ENCODE measurements around the gene LMF1. TPM values are rescaled to one million over a fixed set of nuclear protein-coding genes. Genes with fewer than 3 reads are reported as not detected.

Gene LMF1
- total RNA-seq, 1 experiment from 2014 or later = 13.5 TPM

DNA sequence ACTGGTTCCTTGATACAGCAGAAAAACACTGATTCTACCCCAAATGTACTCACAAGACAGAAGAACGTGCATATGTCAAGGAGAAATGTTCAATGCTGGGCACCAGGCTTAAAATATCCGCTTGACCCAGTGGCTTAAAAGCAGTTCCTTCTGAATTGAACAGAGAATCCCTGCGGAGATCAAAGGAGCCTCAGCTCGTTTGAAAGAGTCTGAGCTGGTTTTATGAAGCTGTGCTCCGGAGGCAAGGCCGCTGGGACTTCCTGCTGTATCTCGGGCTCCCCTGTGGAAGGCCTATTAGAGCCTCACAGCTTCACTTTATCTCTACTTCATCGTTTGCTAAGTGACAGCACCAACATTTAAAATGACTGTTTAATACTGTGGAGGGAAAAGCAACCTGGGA is 2.2 kb downstream of the LMF1 start:
- Histone ChIP-seq H3F3A (ENCODE audit: low read length, unreplicated experiment) (peaks cover 4% of the 10 kb centered on the region), H3K4me2 (ENCODE audit: low read length) (no peak overlapping the region), H3K9me2 (replicated peaks; ENCODE audit: low read length) (no peaks in the 10 kb centered on the region), H4K20me1 (ENCODE audit: low read length) (no peaks in the 10 kb centered on the region), H3K79me2 (ENCODE audit: low read length) (peaks cover 30% of the 10 kb centered on the region), H3K9ac (ENCODE audit: low read length) (no peak overlapping the region), H3K9me3 (ENCODE audit: low read length) (no peaks in the 10 kb centered on the region), H3K36me3 (ENCODE audit: low read depth, low read length) (no peaks in the 10 kb centered on the region; the same call in none of the 2 replicates), H3K4me1 (ENCODE audit: insufficient read depth, low read length) (peaks cover 18% of the 10 kb centered on the region), H2AFZ (ENCODE audit: low read length) (no peak overlapping the region), H3K4me3 (ENCODE audit: low read length) (no peak overlapping the region), H3K27ac (ENCODE audit: low read length) (no peak overlapping the region), H3K27me3 (ENCODE audit: low read length) (no peaks in the 10 kb centered on the region)
- TF ChIP-seq EZH2phosphoT487 (IDR thresholded peaks at IDR 0.05; ENCODE audit: borderline replicate concordance, low read length) (no peak), EZH2 (IDR thresholded peaks at IDR 0.05; ENCODE audit: low read length, unreplicated experiment) (no peak)
- TF ChIP-seq, protein P1, sequence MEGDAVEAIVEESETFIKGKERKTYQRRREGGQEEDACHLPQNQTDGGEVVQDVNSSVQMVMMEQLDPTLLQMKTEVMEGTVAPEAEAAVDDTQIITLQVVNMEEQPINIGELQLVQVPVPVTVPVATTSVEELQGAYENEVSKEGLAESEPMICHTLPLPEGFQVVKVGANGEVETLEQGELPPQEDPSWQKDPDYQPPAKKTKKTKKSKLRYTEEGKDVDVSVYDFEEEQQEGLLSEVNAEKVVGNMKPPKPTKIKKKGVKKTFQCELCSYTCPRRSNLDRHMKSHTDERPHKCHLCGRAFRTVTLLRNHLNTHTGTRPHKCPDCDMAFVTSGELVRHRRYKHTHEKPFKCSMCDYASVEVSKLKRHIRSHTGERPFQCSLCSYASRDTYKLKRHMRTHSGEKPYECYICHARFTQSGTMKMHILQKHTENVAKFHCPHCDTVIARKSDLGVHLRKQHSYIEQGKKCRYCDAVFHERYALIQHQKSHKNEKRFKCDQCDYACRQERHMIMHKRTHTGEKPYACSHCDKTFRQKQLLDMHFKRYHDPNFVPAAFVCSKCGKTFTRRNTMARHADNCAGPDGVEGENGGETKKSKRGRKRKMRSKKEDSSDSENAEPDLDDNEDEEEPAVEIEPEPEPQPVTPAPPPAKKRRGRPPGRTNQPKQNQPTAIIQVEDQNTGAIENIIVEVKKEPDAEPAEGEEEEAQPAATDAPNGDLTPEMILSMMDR (conservative IDR thresholded peaks at IDR 0.05; ENCODE audit: low read depth, low read length) = no peak
- DNase-seq (no peak), ATAC-seq (no peak)
- POLR2A ChIA-PET (ENCODE audit: unreplicated experiment) = no interaction called here
- CTCF ChIA-PET = no interaction called here
- BruUV-seq (replicated peaks) = no TSS peak
- intact Hi-C loops (cut with micrococcal nuclease) = no loop called here

DNA sequence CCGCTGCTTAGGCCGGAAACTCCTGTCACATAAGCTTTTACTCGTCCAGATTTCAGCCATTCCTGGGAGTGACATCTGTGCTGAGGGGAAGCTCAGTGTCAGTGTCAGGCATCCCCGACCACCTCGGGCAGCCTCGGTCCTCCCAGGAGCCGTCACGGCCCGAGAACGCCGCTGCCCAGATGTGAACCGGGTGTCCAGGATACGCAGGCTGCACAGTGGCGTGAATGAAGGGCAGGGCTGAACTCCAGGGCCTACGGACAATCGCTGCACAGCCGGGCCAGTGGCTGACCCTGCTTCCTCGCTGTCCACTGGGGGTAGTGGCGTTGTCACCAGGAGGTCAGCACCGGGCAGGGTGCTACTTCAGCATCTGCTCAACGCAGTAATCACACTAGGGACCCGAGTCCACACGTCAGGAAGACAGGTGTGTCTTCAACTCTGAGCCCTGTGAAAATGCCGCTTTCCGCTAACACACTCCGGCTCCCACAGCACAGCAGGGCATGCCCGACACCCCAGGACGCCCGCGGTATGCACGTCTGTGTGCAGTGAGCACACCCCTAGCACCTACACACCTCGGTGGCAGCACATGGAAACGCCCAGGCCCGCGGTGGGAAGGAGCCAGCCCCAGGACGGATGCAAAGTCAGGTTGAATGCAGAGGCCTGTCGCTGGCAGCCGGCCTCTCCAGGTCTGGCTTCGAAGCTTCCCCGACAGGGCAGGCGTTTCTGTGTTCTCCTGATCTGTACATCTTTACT is 3.1 kb downstream of the LMF1 start:
- peaks cover 4% of the 10 kb centered on the region for H3F3A ChIP-seq (ENCODE audit: low read length, unreplicated experiment)
- no peak for TF ChIP-seq EZH2phosphoT487 (IDR thresholded peaks at IDR 0.05; ENCODE audit: borderline replicate concordance, low read length)
- BruUV-seq (replicated peaks) = no TSS peak
- no peaks in the 10 kb centered on the region for H4K20me1 ChIP-seq (ENCODE audit: low read length)
- no peak for DNase-seq
- no peaks in the 10 kb centered on the region for H3K9me3 ChIP-seq (ENCODE audit: low read length)
- H3K4me3 ChIP-seq (ENCODE audit: low read length) = no peak overlapping the region
- peaks cover 35% of the 10 kb centered on the region for H3K79me2 ChIP-seq (ENCODE audit: low read length)
- ChIA-PET POLR2A (ENCODE audit: unreplicated experiment) (no interaction called here), CTCF (no interaction called here)
- peaks cover 23% of the 10 kb centered on the region for H3K4me1 ChIP-seq (ENCODE audit: insufficient read depth, low read length)
- ATAC-seq = no peak
- H3K27me3 ChIP-seq (ENCODE audit: low read length) = no peaks in the 10 kb centered on the region
- H2AFZ ChIP-seq (ENCODE audit: low read length) = no peak overlapping the region
- H3K9me2 ChIP-seq (replicated peaks; ENCODE audit: low read length) = no peaks in the 10 kb centered on the region
- no peak overlapping the region for H3K9ac ChIP-seq (ENCODE audit: low read length)
- no peak overlapping the region for H3K27ac ChIP-seq (ENCODE audit: low read length)
- H3K36me3 ChIP-seq (ENCODE audit: low read depth, low read length) = no peaks in the 10 kb centered on the region; the same call in none of the 2 replicates
- no peak overlapping the region for H3K4me2 ChIP-seq (ENCODE audit: low read length)
- intact Hi-C loops (cut with micrococcal nuclease) = no loop called here

DNA sequence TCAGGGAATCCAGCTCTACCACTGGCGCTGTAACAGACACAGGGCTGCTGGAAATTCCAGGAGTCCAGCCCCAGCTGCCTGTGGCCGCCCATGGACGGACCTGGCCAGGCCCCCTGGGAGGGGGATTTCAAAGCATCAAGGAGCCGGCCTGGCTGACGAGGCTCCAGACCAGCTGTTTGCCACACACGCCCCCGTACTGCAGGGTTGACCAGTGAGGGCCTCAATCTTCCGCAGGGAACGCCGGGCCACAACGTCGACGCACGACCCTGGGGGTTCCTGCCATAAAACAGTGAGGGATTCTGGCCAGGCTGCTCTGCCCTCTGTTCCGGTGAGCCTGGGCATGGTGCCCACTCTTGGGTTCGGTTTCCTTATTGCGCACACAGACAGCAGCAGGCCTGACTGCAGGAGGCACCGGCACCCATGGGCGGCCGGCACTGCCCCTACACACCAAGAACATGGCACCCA is 3.7 kb downstream of the LMF1 start:
- no peaks in the 10 kb centered on the region for H4K20me1 ChIP-seq (ENCODE audit: low read length)
- H3K9me3 ChIP-seq (ENCODE audit: low read length) = no peaks in the 10 kb centered on the region
- H3F3A ChIP-seq (ENCODE audit: low read length, unreplicated experiment) = peaks cover 4% of the 10 kb centered on the region
- H3K4me1 ChIP-seq (ENCODE audit: insufficient read depth, low read length) = peaks cover 23% of the 10 kb centered on the region
- POLR2A ChIA-PET (ENCODE audit: unreplicated experiment) = no interaction called here
- BruUV-seq (replicated peaks) = no TSS peak
- ATAC-seq = no peak
- H3K79me2 ChIP-seq (ENCODE audit: low read length) = peaks cover 35% of the 10 kb centered on the region
- intact Hi-C loops (cut with micrococcal nuclease) = no loop called here
- H3K27ac ChIP-seq (ENCODE audit: low read length) = no peak overlapping the region
- CTCF ChIA-PET = no interaction called here
- no peaks in the 10 kb centered on the region; the same call in none of the 2 replicates for H3K36me3 ChIP-seq (ENCODE audit: low read depth, low read length)
- DNase-seq = no peak
- no peak overlapping the region for H3K9ac ChIP-seq (ENCODE audit: low read length)
- no peaks in the 10 kb centered on the region for H3K27me3 ChIP-seq (ENCODE audit: low read length)
- no peak overlapping the region for H2AFZ ChIP-seq (ENCODE audit: low read length)
- TF ChIP-seq, protein P1 (conservative IDR thresholded peaks at IDR 0.05; ENCODE audit: low read depth, low read length) = no peak
- TF ChIP-seq EZH2 (IDR thresholded peaks at IDR 0.05; ENCODE audit: low read length, unreplicated experiment) (no peak), EZH2phosphoT487 (IDR thresholded peaks at IDR 0.05; ENCODE audit: borderline replicate concordance, low read length) (no peak)
- no peaks in the 10 kb centered on the region for H3K9me2 ChIP-seq (replicated peaks; ENCODE audit: low read length)
- H3K4me2 ChIP-seq (ENCODE audit: low read length) = no peak overlapping the region
- H3K4me3 ChIP-seq (ENCODE audit: low read length) = no peak overlapping the region
